ENCODE results near the gene EIF2S3.
"Not testable (repeated sequence)": the region's sequence is repeated elsewhere in the genome, so short reads cannot be mapped to it uniquely, and the experiment has no call there.

EIF2S3 gene

DNA sequence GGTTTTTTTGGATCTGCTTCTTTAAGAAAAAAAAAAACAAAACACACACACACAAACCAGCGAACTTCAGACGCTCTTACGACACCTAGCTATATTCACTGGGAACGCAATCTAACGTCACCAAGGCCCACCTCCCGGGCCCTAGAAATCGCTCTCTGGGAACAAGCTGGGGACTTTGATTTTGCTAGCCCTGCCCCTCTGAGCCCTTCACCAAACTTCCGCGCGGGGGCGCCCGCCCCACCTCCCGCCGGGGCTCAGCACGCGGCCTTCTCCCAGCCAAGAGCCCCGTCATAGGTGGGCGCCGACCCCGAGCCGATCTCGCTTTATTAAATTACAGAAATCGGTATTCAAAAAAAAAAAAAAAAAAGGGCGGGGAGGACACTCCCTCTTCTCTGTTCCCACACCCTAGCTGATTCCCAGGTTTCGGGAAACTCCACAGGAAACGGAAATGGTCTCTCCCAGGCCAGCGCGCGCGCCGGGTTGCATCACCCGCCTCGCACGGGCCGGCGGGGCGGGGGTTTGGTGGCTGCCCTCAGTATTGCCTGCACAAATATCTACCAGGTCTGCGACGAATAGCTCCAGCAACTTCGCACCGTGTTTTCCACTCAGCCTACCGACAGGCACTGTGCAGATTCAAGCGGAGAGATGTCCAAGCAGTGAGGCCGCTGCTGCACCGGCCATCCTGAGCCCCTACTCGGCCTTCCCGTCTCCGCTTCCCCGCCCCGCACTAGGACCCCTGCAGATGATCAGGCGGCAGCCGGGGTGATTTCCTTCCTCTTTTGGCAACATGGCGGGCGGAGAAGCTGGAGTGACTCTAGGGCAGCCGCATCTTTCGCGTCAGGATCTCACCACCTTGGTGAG lies at the start of gene EIF2S3:
Gene EIF2S3 (plus strand): TSS at position 775 of the 861 bp plus-strand sequence. CDS start 13 bp downstream, at position 788.
- DNase-seq (ENCODE audit: low spot score) = peak; percentile 95

GRCh38 chrX:24005028-24005427 lies 49.7 kb upstream of the EIF2S3 start:
- DNase-seq (ENCODE audit: low spot score) = no peak

DNA sequence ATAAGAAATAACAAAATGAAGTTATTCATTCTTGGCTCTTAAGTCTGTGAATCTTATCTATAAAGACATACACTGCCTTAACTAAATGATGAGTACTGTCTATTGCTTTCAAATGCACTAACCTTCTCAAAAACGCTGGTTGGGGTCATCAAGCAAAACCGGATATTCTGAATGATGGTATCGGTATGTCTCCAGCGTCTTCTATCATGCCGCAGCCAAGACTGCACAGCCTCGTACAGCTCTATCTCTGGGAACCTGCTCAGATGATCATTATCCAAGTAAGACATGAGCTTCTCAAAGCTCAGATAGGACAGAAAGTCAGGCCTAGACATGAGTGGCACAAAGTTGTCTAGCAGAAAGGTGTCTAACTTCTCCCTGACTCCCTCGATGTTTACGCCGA lies 48.9 kb upstream of the EIF2S3 start:
- DNase-seq (ENCODE audit: low spot score) = no peak

DNA sequence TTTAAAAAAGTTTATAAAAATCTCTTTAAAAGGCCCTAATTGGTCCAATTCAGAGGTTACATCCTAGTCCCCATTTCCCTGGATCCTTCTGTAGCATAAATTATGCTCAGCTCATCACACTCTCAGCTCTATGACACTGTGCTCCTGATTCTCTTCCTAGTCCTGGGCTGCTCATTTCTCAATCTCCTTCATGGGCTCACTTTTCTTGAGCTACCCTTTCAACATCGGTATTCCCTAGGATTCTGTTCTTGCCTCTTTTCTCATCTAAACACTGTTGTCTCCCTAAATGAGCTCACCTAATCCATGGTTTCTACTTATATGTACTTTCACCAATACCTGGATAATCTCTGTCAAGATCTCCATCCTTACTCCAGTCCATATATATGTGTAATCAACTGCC lies 42.5 kb upstream of the EIF2S3 start:
- no peak for DNase-seq (ENCODE audit: low spot score)

DNA sequence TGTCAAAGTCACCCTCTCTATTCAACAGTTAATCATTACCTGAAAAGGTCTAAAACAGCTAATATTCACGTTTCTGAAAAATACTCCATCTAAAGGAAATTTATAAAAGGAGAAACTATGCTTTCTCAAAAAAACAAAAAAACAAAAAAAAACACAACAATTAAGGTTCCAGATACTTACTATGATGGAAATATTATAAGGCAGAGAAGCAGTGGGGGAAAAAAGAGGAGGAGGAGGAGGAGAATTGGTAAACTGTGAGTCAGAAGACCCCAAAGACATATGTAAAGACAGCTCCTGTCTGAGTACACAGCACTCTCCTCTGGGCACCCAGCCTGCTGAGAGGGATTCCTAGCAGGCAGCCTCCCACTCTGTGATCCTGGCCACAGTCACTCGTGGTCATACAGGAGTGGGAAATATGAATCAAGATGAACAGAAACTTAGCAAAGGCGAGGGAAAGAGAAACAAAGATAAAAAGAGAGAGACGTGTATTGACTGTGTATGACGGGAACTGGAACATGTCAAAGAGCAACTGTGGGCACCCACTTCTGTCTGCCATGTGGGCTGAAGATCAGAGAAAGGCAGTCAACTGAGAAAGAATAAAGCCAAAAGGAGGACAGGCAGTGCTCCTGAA lies 40.3 kb upstream of the EIF2S3 start:
- DNase-seq (ENCODE audit: low spot score) = no peak

DNA sequence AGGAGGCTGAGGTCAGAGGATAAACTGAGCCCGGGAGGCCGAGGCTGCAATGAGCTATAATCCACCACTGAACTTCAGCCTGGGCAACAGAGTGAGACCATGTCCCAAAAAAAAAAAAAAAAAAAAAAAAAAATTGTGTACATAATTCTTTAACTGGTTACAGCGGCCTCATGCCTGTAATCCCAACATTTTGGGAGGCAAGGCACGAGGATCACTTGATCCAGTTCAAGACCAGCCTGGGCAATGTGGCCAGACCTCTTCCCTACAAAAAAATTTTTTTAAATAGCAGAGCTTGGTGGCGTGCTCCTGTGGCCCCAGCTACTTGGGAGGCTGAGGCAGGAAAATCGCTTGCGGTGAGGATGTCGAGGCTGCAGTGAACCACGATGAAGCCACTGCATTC lies 37.1 kb upstream of the EIF2S3 start:
- DNase-seq (ENCODE audit: low spot score) = no peak

- no peak for DNase-seq (ENCODE audit: low spot score)
Measured at GRCh38 chrX:24018809-24019208, 35.9 kb upstream of the EIF2S3 start.

DNA sequence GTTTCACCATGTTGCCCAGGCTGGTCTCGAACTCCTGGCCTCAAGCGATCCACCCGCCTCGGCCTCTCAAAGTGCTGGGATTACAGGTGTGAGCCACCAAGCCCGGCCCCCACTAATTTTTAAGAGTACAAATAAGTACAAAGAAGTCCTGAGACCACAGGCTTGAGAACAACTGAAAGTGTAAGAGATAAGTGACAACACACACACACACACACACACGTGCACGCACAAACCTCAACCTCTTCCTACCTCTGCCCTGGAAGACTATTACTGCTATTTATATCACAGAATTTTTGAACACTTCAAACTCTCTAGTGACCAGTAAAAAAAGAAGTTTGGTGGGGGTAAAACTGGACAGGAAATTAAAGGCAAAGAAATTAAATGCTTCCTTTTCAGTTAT lies 35.3 kb upstream of the EIF2S3 start:
- DNase-seq (ENCODE audit: low spot score) = no peak

DNA sequence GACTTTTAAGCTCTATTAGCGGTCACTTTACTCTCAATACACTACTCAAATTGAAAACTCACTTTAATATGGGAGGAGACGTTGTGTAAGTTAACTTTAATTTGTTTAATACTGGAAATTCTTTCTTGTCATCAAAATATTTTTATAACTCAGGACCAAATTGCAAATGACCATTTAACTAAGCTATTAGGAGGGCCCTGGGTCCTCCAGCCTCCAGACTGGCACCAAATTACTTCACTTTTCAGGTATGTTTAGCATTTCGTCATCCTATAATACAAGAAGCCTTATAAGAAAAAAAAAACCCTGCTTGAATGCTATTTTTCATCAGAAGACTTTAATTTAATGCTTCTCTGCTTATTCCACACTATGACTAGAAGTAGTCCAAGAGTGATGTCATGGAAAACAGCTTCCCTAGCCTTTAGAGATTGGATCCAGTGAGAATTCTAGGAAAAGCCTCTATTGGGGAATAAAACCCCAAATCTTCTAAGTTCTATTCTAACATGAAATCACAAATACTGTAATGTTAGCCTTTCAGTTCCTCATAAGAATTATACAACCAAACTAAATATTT lies 34.4 kb upstream of the EIF2S3 start:
- no peak for DNase-seq (ENCODE audit: low spot score)

GRCh38 chrX:24023544-24023943 lies 31.2 kb upstream of the EIF2S3 start:
- no peak for DNase-seq (ENCODE audit: low spot score)

- DNase-seq (ENCODE audit: low spot score) = peak; percentile 7
Measured at GRCh38 chrX:24023972-24024669, 30.6 kb upstream of the EIF2S3 start.

DNA sequence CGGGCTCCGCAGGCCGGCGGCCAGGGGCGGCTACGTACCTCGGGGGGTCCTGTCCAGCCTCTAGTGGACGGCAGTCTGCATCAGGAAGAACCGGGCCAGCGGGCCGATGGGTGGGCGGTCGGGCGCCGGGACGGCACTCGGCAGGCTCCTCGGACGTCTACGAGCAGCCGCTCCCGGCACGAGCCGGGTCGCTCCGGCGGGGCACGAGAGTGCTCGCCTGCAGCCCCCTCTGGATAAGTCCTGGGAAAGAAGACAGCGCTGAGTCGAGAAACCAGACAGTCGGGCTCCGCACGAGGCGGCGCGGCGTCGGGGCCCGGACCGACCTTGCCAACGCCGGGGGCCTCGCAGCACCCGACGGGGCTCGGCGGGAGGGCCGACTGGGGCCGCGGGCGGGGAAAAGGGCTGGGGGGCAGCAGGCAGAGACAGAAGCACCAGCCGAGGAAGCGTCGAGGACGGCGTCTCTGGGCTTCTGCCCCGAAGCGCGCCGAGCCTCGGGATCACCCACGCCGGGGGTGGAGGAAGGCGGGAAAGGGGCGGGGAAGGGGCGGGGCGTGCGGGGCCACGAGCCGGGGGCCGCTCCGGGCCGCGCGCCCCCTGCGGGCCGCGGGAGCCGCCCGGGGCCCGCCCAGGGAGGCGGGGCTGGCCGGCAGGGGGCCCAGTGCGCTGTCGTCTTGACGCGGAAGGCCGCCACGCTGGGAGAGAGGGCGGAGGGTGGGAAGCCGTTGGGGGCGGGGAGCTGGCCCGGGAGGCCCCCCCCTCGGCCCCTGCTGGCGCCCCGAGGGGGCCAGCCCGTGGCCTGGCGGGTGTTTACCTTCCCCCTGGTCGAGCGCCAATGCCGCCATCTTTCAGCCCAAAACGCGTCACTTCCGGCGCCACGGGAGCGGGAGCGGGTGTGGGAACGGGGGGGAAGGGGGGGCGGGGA lies 29.7 kb upstream of the EIF2S3 start:
- DNase-seq (ENCODE audit: low spot score) = peak; percentile 70

DNA sequence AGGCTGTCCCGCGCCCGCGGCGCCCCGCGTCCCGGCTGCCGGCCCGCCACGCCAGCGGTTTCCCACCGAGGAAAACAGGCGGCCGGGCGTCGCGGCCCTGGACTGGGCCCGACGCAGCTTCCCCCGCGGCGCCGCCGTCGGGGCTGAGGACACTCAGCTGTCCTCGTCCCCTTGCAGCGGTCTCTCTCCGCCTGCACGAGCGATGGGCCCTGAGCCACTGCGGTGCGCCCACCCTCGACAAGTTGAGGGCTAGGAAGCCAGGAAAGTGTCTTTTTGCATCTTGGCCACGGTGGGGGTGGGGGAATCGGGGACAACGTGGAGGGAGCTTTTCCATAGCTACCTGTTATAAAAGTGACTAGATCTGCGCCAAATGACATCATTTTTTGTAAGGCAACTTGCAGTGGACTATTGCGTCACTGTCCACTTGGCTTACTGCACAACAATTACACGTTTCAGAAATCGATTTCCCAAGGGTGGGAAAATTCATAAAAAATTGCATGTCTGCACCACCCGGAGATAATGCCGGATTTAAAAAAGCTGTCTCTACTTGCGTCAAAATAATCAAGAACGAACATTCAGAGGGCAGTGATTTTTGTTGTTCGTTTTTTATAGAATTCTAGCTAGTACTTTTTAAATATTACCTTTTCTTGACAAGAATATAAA lies 28.9 kb upstream of the EIF2S3 start:
- DNase-seq (ENCODE audit: low spot score) = peak; percentile 37

DNA sequence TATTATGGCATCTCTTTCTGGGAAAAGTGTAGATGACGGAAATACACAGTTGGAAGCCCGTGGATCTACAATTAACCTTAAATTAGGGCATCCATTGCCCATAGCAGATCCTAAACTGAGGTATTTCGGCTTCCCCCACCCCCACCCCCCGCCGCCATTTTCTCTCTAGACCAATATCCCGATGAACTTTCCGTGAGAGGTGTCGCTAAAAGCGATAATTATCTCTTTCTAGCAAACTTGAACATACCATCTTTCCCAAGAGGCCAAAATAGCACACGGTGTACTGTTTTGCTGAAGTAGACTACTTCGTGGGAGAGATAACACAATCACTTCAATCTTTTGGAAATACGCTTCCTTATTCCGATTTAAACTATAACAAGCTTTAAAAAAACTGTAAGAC lies 28.3 kb upstream of the EIF2S3 start:
- peak; percentile 18 for DNase-seq (ENCODE audit: low spot score)

GRCh38 chrX:24027086-24027485 lies 27.7 kb upstream of the EIF2S3 start, which contains the start of gene KLHL15:
TSS of gene KLHL15 (minus strand) at chrX:24027186. CDS start at chrX:24006693, 20,493 bp downstream.
- DNase-seq (ENCODE audit: low spot score) = no peak

DNA sequence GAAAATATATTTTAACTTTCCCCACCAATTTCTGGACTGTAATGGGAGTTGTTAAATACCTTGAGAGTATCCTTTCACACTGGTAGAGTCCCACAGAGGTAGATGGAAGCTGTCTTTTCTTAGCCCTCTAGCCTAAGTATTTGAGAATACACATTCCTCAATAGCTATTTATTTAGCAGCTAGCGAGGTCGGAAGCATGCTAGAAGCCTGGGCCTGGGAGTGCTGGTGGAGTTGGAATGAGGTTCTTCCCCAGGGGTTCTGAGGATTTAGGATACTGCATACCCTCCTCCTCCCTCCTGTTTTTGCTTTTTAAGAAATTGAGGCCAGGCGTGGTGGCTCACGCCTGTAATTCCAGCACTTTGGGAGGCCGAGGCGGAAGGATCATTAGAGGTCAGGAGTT lies 26.8 kb upstream of the EIF2S3 start:
- DNase-seq (ENCODE audit: low spot score) = no peak

DNA sequence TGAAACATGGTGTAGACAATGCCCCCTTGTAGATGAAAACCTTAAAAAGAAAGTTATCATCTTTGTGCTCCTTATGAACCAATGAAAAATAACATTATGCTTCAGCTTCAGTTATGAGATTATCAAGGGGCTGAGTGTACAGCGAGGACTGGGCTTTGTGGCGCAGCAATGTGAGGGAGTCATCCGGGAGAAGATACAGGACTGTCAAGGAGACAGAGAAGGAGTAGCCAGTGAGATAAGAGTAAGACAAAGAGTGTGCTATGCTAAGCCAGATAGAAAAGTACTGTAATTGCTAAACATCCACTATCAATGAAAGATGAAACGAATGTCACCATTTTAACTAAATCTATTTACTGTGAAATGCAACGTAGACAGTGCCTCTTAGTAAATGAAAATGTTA lies 24.2 kb upstream of the EIF2S3 start:
- DNase-seq (ENCODE audit: low spot score) = no peak

DNA sequence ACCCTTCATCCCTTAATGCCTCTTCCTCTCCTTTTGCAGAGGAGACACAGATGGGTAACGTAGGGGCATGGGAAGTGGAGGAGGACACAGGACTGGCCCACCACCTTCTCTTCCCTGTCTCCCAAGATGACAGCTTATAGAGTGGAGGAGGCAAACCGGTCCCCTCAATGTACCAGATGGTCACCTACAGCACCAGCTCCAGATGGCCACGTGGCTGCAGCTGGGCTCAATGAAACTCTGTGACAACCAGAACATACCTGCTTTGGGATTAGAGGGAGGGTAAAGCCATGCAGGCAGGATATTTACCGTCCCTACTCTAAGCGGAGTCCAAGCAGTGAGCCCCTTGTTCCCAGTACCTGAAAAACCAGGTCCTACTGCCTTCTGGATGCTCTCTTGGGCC lies 20.3 kb upstream of the EIF2S3 start:
- no peak for DNase-seq (ENCODE audit: low spot score)

DNA sequence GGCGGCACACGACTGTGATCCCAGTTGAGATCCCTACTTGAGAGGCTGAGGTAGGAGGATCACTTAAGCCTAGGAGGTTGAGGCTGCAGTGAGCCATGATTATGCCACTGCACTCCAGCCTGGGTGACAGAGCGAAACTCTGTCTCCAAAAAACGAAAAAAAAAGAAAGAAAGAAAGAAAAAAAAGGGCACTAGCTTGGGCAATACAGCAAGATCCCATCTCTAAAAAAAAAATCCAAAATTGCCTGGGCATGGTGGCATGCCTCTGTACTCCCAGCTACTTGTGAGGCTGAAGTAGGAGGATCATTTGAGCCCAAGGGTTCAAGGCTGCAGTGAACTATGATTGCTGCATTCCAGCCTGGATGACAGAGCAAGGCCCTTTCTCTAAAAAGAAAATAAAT lies 17.0 kb upstream of the EIF2S3 start:
- DNase-seq (ENCODE audit: low spot score) = no peak

- not testable (repeated sequence) for DNase-seq (ENCODE audit: low spot score)
Measured at GRCh38 chrX:24046060-24046459, 8.7 kb upstream of the EIF2S3 start.

DNA sequence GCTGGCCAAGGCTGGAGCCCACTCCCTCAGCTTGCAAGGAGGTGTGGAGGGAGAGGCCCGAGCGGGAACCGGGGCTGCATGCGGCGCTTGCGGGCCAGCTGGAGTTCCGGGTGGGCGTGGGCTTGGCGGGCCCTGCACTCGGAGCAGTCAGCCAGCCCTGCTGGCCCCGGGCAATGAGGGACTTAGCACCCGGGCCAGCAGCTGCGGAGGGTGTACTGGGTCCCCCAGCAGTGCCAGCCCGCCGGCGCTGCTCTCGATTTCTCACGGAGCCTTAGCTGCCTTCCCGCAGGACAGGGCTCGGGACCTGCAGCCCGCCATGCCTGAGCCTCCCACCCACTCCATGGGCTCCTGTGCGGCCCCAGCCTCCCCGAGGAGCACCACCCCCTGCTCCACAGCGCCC lies 5.1 kb upstream of the EIF2S3 start:
- DNase-seq (ENCODE audit: low spot score) = not testable (repeated sequence)

All from pons (tissue), 1 donor.